ENCODE measurements around the gene CLDN4. TPM values are rescaled to one million over a fixed set of nuclear protein-coding genes. Genes with fewer than 3 reads are reported as not detected.

Gene CLDN4
- total and polyA plus RNA-seq, 9 of the 15 experiments (the other 6 are each of a cell fraction or from before 2014, with no cell fraction given), result 0.05 to 0.60 (median 0.06) TPM; not detected in 3

- TF ChIP-seq CHD7 (IDR thresholded peaks at IDR 0.05; ENCODE audit: low read depth, low read length) (no peak), CGGBP1 (CRISPR knock-in tag; IDR thresholded peaks at IDR 0.05) (no peak), FOXA3 (CRISPR knock-in tag; conservative IDR thresholded peaks at IDR 0.05 in 1 of 2, IDR thresholded peaks at IDR 0.05 in 1 of 2) (no peak), ASH1L (IDR thresholded peaks at IDR 0.05; ENCODE audit: borderline replicate concordance, low read depth, partially characterized antibody) (no peak), ZNF79 (CRISPR knock-in tag; IDR thresholded peaks at IDR 0.05; ENCODE audit: low read depth) (no peak), ZNF592 (IDR thresholded peaks at IDR 0.05) (no peak), GTF2B (IDR thresholded peaks at IDR 0.05; ENCODE audit: extremely low read depth, insufficient read length) (no peak), ZNF146 (CRISPR knock-in tag; IDR thresholded peaks at IDR 0.05; ENCODE audit: unreplicated experiment) (peak; percentile 30)
Measured at GRCh38 chr7:73872056-73872908, 41.5 kb downstream of the CLDN4 start (continued).

Data from K562 (cell line).